MV-4-11 (cell line): ENCODE results near the gene NDUFV1.
A peak's percentile ranks its signal among the peaks of the same experiment; 100 is the strongest.
"Not testable (repeated sequence)": the region's sequence is repeated elsewhere in the genome, so short reads cannot be mapped to it uniquely, and the experiment has no call there.

Source experiments
- DNase-seq: peaks from one replicate; lab custom pipeline; 2025; lab: John Stamatoyannopoulos, UW

NDUFV1 gene

GRCh38 chr11:67606492-67607295, at the start of gene NDUFV1:
TSS of gene NDUFV1 (plus strand) at chr11:67606936. CDS start at chr11:67607005, 69 bp downstream.
- peak; percentile 90 for DNase-seq

- DNase-seq, result no peak
Observed at GRCh38 chr11:67558084-67558772, 48.5 kb upstream of the NDUFV1 start.

GRCh38 chr11:67561971-67562619, 44.6 kb upstream of the NDUFV1 start:
- no peak for DNase-seq

GRCh38 chr11:67562963-67563704, 43.6 kb upstream of the NDUFV1 start:
- DNase-seq, result no peak

- not testable (repeated sequence) for DNase-seq
Observed at GRCh38 chr11:67563705-67564114, 43.0 kb upstream of the NDUFV1 start.

- DNase-seq, result no peak
Observed at GRCh38 chr11:67564230-67564629, 42.5 kb upstream of the NDUFV1 start.

GRCh38 chr11:67571443-67571842, 35.3 kb upstream of the NDUFV1 start:
- no peak for DNase-seq

GRCh38 chr11:67572305-67572704, 34.4 kb upstream of the NDUFV1 start:
- DNase-seq, result no peak

- DNase-seq, result peak; percentile 44
Observed at GRCh38 chr11:67572747-67573419, 33.9 kb upstream of the NDUFV1 start.

- DNase-seq, result no peak
Observed at GRCh38 chr11:67574938-67575337, 31.8 kb upstream of the NDUFV1 start.

- DNase-seq, result no peak
Observed at GRCh38 chr11:67576735-67577475, 29.8 kb upstream of the NDUFV1 start.

- DNase-seq, result no peak
Observed at GRCh38 chr11:67577951-67578350, 28.8 kb upstream of the NDUFV1 start.

GRCh38 chr11:67581469-67581868, 25.3 kb upstream of the NDUFV1 start:
- no peak for DNase-seq

- no peak for DNase-seq
Observed at GRCh38 chr11:67582011-67582410, 24.7 kb upstream of the NDUFV1 start.

GRCh38 chr11:67583247-67584204, 23.2 kb upstream of the NDUFV1 start, which contains the start of gene GSTP1:
TSS of gene GSTP1 (plus strand) at chr11:67583812. CDS start at chr11:67583844, 32 bp downstream.
- DNase-seq, result peak; percentile 82

- DNase-seq, result peak; percentile 62
Observed at GRCh38 chr11:67584205-67584880, 22.4 kb upstream of the NDUFV1 start.

- DNase-seq, result no peak
Observed at GRCh38 chr11:67584881-67585873, 21.6 kb upstream of the NDUFV1 start.

GRCh38 chr11:67585911-67586310, 20.8 kb upstream of the NDUFV1 start:
- no peak for DNase-seq
